GM21381 (cell line): ENCODE data around the gene CARS1.

ENCODE experiments used
- ATAC-seq: cut with Tn5 transposase; IDR thresholded peaks from one replicate; pipeline ENCODE4 v1.9.1; 2021; ENCODE audit warnings: mild to moderate bottlenecking, moderate library complexity; ENCODE audit not compliant: unreplicated experiment

Gene CARS1

GRCh38 chr11:2994336-2994730 lies 62.9 kb downstream of the CARS1 start:
- ATAC-seq: no peak

DNA sequence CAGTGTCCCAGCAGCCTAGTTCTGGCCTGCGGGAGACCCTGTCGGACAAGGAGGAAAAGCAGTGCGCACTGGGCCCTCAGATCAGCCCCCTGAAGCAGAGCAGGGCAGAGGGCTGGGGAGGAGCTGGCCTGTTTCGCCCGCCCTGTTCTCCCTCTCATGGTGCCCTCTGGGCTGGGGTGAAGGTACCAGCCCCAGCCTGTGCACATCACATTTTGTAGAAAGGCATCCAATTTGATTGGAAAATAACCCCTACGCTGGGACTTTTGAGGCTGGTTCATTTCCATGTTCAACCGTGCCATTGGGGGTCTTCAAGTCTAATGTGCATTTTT lies 64.3 kb downstream of the CARS1 start:
- ATAC-seq: no peak

DNA sequence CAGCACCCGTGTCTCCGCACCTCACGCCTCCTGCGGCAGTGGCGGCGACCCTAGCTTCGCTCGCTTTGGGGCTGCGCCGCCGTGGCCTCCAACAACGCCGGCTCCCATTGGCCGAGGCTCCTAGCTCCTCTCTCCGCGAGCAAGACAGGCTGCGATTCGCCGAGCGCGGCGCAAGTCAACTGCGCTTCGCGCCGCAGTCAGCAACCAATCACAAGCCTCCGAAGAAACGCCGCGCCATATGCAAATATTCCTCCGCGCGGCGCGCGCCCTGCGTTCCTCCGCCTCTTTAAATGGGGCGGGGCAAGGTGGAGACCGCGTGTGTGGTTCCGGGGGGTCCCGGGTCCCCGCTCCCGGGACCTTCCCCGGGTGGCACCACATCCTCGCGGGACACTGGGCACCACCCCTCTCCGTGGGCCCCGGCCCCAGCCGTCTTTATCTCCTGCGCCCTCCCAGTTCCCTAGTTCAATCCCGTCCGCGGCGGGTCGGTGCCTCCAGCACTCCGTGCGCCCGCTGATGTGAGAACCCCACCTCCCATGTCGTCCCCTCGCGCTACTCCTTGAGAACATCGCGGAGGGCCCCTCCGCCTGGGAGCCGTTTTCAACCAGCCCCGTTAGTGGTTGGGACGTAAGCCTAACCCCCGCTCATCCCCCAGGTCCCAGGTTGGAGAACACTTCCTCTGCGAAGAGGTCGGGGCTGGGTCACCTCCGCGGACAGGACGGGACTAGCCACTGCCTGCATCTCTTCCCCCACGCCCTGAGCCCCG lies 64.8 kb downstream of the CARS1 start, which contains the start of gene NAP1L4:
Gene NAP1L4 (minus strand): TSS at position 96 of the 763 bp plus-strand sequence. CDS start 13,109 bp downstream, outside the sequence.
- ATAC-seq: peak; percentile 83

- peak; percentile 42 for ATAC-seq
Measured at GRCh38 chr11:2991452-2992233, 65.6 kb downstream of the CARS1 start.

- no peak for ATAC-seq
Measured at GRCh38 chr11:2990617-2991451, 66.4 kb downstream of the CARS1 start.

- no peak for ATAC-seq
Measured at GRCh38 chr11:2989551-2989950, 67.7 kb downstream of the CARS1 start.

DNA sequence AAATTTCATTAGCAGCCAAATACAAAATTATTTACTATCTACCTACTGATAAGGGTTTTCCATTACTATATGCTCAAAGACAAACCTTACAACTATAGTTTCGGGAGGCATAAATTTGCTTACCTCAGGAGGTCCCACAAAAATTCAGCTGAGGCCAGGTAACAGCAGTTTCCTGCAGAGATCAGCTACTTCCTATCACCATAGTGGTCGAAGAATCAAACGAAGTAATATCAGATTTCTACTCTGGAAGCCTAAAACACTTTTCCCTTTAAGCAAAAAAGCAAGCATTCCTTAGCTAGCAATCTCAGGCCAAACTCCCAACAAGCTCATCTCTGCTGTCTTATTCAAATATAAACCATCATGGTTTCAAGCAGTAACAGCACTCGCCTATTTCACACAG lies 68.2 kb downstream of the CARS1 start:
- ATAC-seq: no peak

- no peak for ATAC-seq
Measured at GRCh38 chr11:2987881-2988861, 69.1 kb downstream of the CARS1 start.

- no peak for ATAC-seq
Measured at GRCh38 chr11:2983908-2984307, 73.3 kb downstream of the CARS1 start.

GRCh38 chr11:2982214-2982613 lies 75.0 kb downstream of the CARS1 start:
- no peak for ATAC-seq

DNA sequence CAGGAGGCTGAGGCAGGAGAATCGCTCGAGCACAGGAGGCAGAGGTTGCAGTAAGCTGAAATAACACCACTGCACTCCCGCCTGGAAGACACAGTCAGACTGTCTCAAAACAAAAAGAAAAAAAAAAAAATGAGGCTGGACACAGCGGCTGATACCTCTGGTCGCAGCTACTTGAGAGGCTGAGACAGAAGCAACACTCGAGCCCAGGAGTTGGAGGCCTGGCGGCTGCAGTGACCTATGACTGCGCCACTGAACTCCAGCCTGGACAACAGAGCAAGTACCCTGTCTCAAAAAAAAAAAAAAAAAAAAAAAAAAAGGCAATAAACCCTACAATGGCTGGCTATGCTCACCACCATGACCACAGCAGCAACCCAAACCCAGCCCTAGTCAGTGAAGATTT lies 76.1 kb downstream of the CARS1 start:
- ATAC-seq: no peak

DNA sequence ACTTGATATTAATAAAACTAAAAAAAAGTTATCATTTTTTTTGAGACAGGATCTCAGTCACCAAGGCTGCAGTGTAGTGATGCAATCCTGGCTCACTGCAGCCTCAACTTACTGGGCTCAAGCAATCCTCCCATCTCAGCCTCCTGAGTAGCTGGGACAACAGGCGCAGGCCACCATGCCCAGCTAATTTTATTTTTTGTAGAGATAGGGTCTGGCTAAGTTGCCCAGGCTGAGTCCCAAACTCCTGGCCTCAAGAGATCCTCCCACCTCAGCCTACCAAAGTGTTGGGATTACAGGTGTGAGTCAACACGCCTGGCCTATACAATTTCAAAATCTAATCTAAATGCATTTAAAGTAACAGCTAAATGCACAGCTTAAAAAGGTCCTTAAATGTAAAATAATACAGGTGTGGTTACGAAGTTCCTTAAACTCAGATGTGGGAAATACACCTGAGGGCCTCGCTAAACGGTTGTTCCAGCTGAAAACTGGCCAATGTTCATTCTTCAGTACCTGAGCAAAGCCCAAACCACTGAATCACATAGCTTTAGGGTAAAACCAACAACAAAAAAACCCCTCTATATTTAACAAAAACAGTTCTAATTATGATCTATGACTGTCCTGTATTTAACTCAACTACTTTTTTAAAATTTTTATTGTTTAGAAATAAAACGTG lies 76.9 kb downstream of the CARS1 start:
- ATAC-seq: no peak

DNA sequence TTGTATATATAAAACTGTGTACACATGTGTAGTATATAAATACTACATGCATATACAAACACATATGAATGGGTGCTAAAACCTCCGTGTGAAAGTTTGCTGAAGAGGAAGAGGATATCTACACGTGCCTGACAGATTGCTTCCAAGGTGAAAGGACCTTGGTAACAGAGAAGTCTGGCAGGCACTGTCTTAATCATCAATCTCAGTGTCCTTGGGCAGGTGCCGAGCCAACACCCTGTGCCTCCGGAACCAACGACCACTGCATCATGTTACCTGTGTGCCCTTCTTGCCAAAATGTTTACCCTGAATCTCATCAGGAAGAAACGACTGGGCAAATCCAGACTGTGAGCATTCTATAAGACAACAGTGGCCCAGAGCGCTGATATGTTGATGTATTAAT lies 80.1 kb downstream of the CARS1 start:
- ATAC-seq: no peak

- ATAC-seq: no peak
Measured at GRCh38 chr11:2976294-2977063, 80.7 kb downstream of the CARS1 start.

- ATAC-seq: no peak
Measured at GRCh38 chr11:2975594-2975993, 81.6 kb downstream of the CARS1 start.

DNA sequence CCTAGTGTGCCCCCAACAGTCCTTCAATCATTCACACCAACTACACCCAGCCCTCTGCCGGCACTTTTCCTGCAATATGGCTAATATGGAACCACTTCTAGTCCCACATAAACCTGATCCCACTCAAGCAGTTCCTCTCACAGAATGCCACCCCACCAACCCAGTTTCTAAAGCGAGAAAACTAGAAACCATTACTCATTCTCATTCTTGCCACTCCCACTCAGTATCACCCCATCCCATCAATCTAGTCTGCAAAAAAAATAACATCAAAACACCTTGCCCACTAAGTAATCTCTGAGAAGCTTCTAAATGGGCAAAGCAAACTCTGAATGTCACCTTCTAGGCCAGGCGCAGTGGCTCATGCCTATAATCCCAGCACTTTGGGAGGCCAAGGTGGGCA lies 83.0 kb downstream of the CARS1 start:
- ATAC-seq: no peak

GRCh38 chr11:2968341-2968900 lies 88.8 kb downstream of the CARS1 start:
- ATAC-seq: no peak

- ATAC-seq: no peak
Measured at GRCh38 chr11:2964782-2965181, 92.4 kb downstream of the CARS1 start.

DNA sequence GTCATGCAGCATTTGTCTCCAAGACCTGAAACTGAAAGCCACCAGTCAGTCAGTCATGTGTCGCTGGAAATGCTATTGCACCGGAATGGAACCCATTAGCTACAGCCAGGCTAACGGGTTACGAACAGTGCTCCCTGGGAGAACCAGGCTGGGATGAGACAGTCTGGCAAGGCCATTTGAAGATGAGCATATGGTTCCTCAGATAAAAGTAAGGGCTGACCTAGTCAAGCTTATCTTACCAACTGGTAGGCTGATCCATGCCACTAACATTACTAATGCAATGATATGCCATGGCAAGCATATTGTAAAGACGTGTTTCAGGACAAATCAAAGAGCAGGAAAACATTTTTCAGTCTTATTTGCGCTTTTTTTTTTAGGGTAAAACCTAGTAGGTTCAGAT lies 93.5 kb downstream of the CARS1 start:
- no peak for ATAC-seq
